Measurements from ENCODE around the gene RECQL5. TPM values are rescaled to one million over a fixed set of nuclear protein-coding genes. Genes with fewer than 3 reads are reported as not detected.

The RECQL5 gene
- total RNA-seq, 6 experiments from 2014 or later = 13.5 to 24.8 (median 18.4) TPM

- WGBS (ENCODE audit: insufficient coverage, low coverage, low lambda C conversion rate, missing lambda C conversion rate) = 80% methylated on average over 7 of the region's 12 CpGs
- TF ChIP-seq POLR2A (IDR thresholded peaks at IDR 0.05) (no peak), CTCF (IDR thresholded peaks at IDR 0.05) (no peak)
- H3K4me3 ChIP-seq = no peak overlapping the region
- peak in 1 of 4 donors; percentile 20 for ATAC-seq
- no peaks in the 10 kb centered on the region for H3K27me3 ChIP-seq
- DNase-seq = no peak
- no peaks in the 10 kb centered on the region for H3K36me3 ChIP-seq
- intact Hi-C loops (cut with DNase I) = no loop called here
- no peak overlapping the region for H3K27ac ChIP-seq
- no peaks in the 10 kb centered on the region for H3K9me3 ChIP-seq
- H3K4me1 ChIP-seq = no peaks in the 10 kb centered on the region
Observed at GRCh38 chr17:75604034-75604695, 62.8 kb downstream of the RECQL5 start.

- no peaks in the 10 kb centered on the region for H3K9me3 ChIP-seq
- no peaks in the 10 kb centered on the region for H3K27me3 ChIP-seq
- H3K4me3 ChIP-seq = no peak overlapping the region
- H3K36me3 ChIP-seq = no peaks in the 10 kb centered on the region
- no peak overlapping the region for H3K27ac ChIP-seq
- DNase-seq (no peak), ATAC-seq (peak in 1 of 4 donors; percentile 8)
- intact Hi-C loops (cut with DNase I) = no loop called here
- TF ChIP-seq CTCF (IDR thresholded peaks at IDR 0.05) (no peak), POLR2A (IDR thresholded peaks at IDR 0.05) (no peak)
- no peaks in the 10 kb centered on the region for H3K4me1 ChIP-seq
- 74% methylated on average over 5 of the region's 9 CpGs for WGBS (ENCODE audit: insufficient coverage, low coverage, low lambda C conversion rate, missing lambda C conversion rate)
Observed at GRCh38 chr17:75603123-75603522, 63.8 kb downstream of the RECQL5 start.

DNA sequence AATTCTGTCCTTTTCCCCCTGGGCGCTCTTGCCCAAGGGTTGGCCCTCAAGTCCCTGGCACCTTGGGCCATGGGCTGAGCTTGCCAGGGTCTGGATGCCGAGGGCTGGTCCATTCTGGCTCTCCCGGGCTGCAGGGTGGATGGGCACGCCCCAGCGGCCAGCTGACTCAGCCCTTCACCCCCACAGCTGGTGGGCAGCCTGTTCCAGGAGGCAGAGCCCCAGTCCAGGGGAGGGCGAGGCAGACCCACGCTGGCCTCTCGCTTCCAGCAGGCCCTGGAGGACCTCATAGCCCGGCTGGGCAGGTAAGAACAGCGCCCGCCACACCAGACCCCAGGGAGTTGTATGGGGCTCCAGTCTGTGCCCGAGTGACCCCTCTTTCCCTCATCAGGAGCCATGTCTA, 64.3 kb downstream of the RECQL5 start:
- no peaks in the 10 kb centered on the region for H3K9me3 ChIP-seq
- intact Hi-C loops (cut with DNase I) = no loop called here
- WGBS (ENCODE audit: insufficient coverage, low coverage, low lambda C conversion rate, missing lambda C conversion rate) = 92% methylated on average over 6 of the region's 12 CpGs
- H3K4me3 ChIP-seq = no peak overlapping the region
- H3K36me3 ChIP-seq = no peaks in the 10 kb centered on the region
- no peak overlapping the region for H3K27ac ChIP-seq
- DNase-seq = no peak
- H3K4me1 ChIP-seq = no peaks in the 10 kb centered on the region
- no peak for TF ChIP-seq CTCF (IDR thresholded peaks at IDR 0.05)
- no peak for TF ChIP-seq POLR2A (IDR thresholded peaks at IDR 0.05)
- no peaks in the 10 kb centered on the region for H3K27me3 ChIP-seq
- peak in 2 of 4 donors; percentile 9 to 13 for ATAC-seq

GRCh38 chr17:75601057-75601987, 65.6 kb downstream of the RECQL5 start:
- TF ChIP-seq POLR2A (IDR thresholded peaks at IDR 0.05) (no peak), CTCF (IDR thresholded peaks at IDR 0.05) (peak; percentile 33 to 62 (median 58))
- H3K36me3 ChIP-seq = no peaks in the 10 kb centered on the region
- intact Hi-C loops (cut with DNase I) = no loop called here
- peak in 2 of 3 donors; percentile 41 to 49 for DNase-seq
- H3K27me3 ChIP-seq = no peaks in the 10 kb centered on the region
- no peaks in the 10 kb centered on the region for H3K9me3 ChIP-seq
- WGBS (ENCODE audit: insufficient coverage, low coverage, low lambda C conversion rate, missing lambda C conversion rate) = 83% methylated on average over 13 of the region's 28 CpGs
- H3K27ac ChIP-seq = no peak overlapping the region
- no peaks in the 10 kb centered on the region for H3K4me1 ChIP-seq
- no peak overlapping the region for H3K4me3 ChIP-seq
- ATAC-seq = peak; percentile 57 to 72 (median 62)
